Measurements from ENCODE around the gene TMEM234. TPM values are rescaled to one million over a fixed set of nuclear protein-coding genes. Genes with fewer than 3 reads are reported as not detected.

TMEM234 gene
- total and polyA plus RNA-seq, 2 of the 8 experiments (the other 6 are each of a cell fraction or from before 2014, with no cell fraction given) = 8.7 to 8.9 TPM

- Histone ChIP-seq H4K91ac (replicated peaks; ENCODE audit: insufficient read length, low read length) (no peak overlapping the region), H3K4ac (replicated peaks; ENCODE audit: insufficient read length, low read depth, low read length) (no peak overlapping the region), H3K14ac (ENCODE audit: insufficient read length) (no peak overlapping the region), H3K27me3 (replicated peaks in 1 of 4; ENCODE audit: control insufficient read depth in 3 of 4, extremely low read depth in 1 of 4, insufficient read depth in 3 of 4, low read length in 3 of 4) (no peaks in the 10 kb centered on the region), H3K4me1 (replicated peaks in 1 of 4; ENCODE audit: control insufficient read depth in 3 of 4, insufficient read depth in 4 of 4, low read length in 3 of 4) (peaks cover 0 to 7% (median 2%) of the 10 kb centered on the region in 4 experiments; a peak in 3 of 7 replicates), H2BK20ac (ENCODE audit: low read length) (no peak overlapping the region), H3K4me3 (ENCODE audit: extremely low read depth in 1 of 4, insufficient read depth in 2 of 4, low read depth in 3 of 4, low read length in 4 of 4) (no peak overlapping the region), H3K23me2 (ENCODE audit: low read depth, low read length) (peaks cover 8% of the 10 kb centered on the region; the same call in 1 of the 2 replicates), H3K36me3 (ENCODE audit: control insufficient read depth in 2 of 4, insufficient read depth in 4 of 4, low read length in 3 of 4) (peaks cover 19 to 44% (median 32%) of the 10 kb centered on the region in 4 experiments), H3K27ac (ENCODE audit: low read depth, low read length) (no peak overlapping the region), H2BK12ac (ENCODE audit: low read depth, low read length) (no peak overlapping the region), H3K79me2 (ENCODE audit: control insufficient read depth in 1 of 2, insufficient read depth in 2 of 2, low read length in 2 of 2) (peaks cover 0 to 24% of the 10 kb centered on the region in 2 experiments; a peak in 3 of 4 replicates), H2AK5ac (ENCODE audit: low read depth, low read length) (no peak overlapping the region), H2BK15ac (ENCODE audit: low read length) (no peak overlapping the region), H4K8ac (ENCODE audit: extremely low read depth, insufficient read depth, low read length) (no peak overlapping the region), H3K56ac (replicated peaks; ENCODE audit: insufficient read length, low read depth, low read length) (no peak overlapping the region), H3K18ac (ENCODE audit: extremely low read depth, low read length) (no peak overlapping the region), H3K4me2 (ENCODE audit: insufficient read depth in 1 of 2, low read depth in 2 of 2, low read length in 2 of 2) (no peak overlapping the region), H3K9me3 (ENCODE audit: insufficient read depth in 2 of 2, low read depth in 1 of 2, low read length in 1 of 2) (no peaks in the 10 kb centered on the region), H3K23ac (ENCODE audit: insufficient read length) (no peak overlapping the region), H3K79me1 (ENCODE audit: low read depth, low read length) (0 out of 2 replicates have a peak, but pooled peaks cover 2% of the 10 kb centered on the region), H4K5ac (ENCODE audit: insufficient read length, low read depth, low read length) (no peak overlapping the region), H4K20me1 (replicated peaks in 1 of 2; ENCODE audit: control insufficient read depth in 1 of 2, insufficient read depth in 2 of 2, low read length in 2 of 2) (peaks cover 0 to 7% of the 10 kb centered on the region in 2 experiments), H2BK5ac (ENCODE audit: low read depth, low read length) (no peak overlapping the region), H2AFZ (ENCODE audit: low read length) (no peak overlapping the region), H3K9ac (replicated peaks in 1 of 4; ENCODE audit: extremely low read depth in 1 of 4, low read depth in 3 of 4, low read length in 3 of 4) (no peak overlapping the region), H2BK120ac (replicated peaks; ENCODE audit: low read depth, low read length) (no peak overlapping the region)
- FAIRE-seq (no peak), DNase-seq (ENCODE audit: low read depth in 1 of 2, low spot score in 2 of 2) (no peak)
- 93% methylated on average over 4 of the region's 4 CpGs; no CpG with 5 or more reads in 1 of the 2 experiments for WGBS, 2 experiments (ENCODE audit: extremely low coverage in 1 of 2, insufficient coverage in 1 of 2, insufficient read length in 1 of 2, insufficient replicate concordance in 2 of 2, low coverage in 1 of 2, low lambda C conversion rate in 2 of 2, missing lambda C conversion rate in 1 of 2)
- POLR2A ChIA-PET (ENCODE audit: partially characterized antibody) = interaction anchor here (1.3 to 8.0 kb wide), 5 partner anchors 10 to 129 kb away, joined by 3 to 52 read pairs (median 4); partner anchors contain the start of gene MARCKSL1
- CTCF ChIA-PET (ENCODE audit: partially characterized antibody) = interaction anchor here (1.0 to 6.8 kb wide), 8 partner anchors 9 to 108 kb away, joined by 3 to 38 read pairs (median 3); partner anchors contain the start of gene FAM167B
- TF ChIP-seq NANOG (IDR thresholded peaks at IDR 0.05; ENCODE audit: insufficient read depth, low read depth, low read length, poor library complexity, severe bottlenecking) (no peak), USF2 (IDR thresholded peaks at IDR 0.05; ENCODE audit: low read length) (no peak), SRF (IDR thresholded peaks at IDR 0.05; ENCODE audit: low read depth, low read length) (no peak), RNF2 (IDR thresholded peaks at IDR 0.05; ENCODE audit: borderline replicate concordance, low read depth, low read length, missing control alignments, poor library complexity, severe bottlenecking) (no peak), KDM4A (IDR thresholded peaks at IDR 0.05; ENCODE audit: low read depth, low read length, severe bottlenecking) (no peak), CBX8 (IDR thresholded peaks at IDR 0.05; ENCODE audit: borderline replicate concordance, low read depth, low read length) (no peak), SIN3A (conservative IDR thresholded peaks at IDR 0.05 in 1 of 2, IDR thresholded peaks at IDR 0.05 in 1 of 2; ENCODE audit: low read depth in 1 of 2, low read length in 2 of 2) (no peak), RBBP5 (IDR thresholded peaks at IDR 0.05; ENCODE audit: borderline replicate concordance, low read depth, low read length) (no peak), BRCA1 (IDR thresholded peaks at IDR 0.05; ENCODE audit: low read depth, low read length) (no peak), CBX5 (IDR thresholded peaks at IDR 0.05; ENCODE audit: low read depth, low read length) (no peak), GTF2F1 (IDR thresholded peaks at IDR 0.05; ENCODE audit: borderline replicate concordance, low read depth, low read length) (no peak), SP2 (IDR thresholded peaks at IDR 0.05; ENCODE audit: low read length) (no peak)
Measured at GRCh38 chr1:32224285-32224684, 2.1 kb upstream of the TMEM234 start.

Measured in H1 (cell line).